ENCODE results near the gene RPGRIP1L.

DNA sequence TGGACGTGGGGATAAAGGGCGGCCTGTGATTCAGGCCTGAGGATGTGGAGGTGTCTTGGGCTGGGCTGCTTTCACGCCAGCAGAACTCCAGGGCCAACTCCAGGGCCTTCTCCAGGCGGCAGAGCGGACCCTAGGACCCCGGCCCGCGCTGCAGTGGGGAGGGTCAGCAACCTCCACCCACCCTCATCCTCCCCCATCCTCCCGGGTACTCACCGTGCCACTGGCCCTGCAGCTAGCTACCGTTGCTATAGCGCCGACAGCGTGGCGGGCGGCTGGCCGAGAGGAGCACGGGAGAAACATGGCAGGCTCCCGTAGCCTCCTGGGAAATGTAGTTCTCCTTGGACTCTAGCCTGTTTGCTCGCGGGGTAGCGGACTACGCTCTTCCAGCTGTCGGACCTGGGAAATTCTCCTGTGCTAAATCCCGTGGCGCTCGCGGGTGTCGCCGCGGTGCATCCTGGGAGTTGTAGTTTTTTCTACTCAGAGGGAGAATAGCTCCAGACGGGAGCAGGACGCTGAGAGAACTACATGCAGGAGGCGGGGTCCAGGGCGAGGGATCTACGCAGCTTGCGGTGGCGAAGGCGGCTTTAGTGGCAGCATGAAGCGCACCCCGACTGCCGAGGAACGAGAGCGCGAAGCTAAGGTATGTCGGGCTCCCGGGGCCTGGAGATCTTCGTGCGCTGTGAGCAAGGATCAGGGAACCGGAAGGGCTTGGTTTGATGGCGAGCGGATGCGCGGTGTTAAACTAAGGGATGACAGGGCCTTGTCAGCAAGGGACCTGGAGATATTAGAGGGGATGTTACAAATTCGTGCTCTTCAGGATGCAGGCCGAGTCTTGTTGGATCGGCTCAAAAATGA, at the start of gene RPGRIP1L, which contains the start of gene FTO:
- TF ChIP-seq, protein P1, sequence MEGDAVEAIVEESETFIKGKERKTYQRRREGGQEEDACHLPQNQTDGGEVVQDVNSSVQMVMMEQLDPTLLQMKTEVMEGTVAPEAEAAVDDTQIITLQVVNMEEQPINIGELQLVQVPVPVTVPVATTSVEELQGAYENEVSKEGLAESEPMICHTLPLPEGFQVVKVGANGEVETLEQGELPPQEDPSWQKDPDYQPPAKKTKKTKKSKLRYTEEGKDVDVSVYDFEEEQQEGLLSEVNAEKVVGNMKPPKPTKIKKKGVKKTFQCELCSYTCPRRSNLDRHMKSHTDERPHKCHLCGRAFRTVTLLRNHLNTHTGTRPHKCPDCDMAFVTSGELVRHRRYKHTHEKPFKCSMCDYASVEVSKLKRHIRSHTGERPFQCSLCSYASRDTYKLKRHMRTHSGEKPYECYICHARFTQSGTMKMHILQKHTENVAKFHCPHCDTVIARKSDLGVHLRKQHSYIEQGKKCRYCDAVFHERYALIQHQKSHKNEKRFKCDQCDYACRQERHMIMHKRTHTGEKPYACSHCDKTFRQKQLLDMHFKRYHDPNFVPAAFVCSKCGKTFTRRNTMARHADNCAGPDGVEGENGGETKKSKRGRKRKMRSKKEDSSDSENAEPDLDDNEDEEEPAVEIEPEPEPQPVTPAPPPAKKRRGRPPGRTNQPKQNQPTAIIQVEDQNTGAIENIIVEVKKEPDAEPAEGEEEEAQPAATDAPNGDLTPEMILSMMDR (IDR thresholded peaks at IDR 0.05), result no peak
- no peak for TF ChIP-seq POLR2A (IDR thresholded peaks at IDR 0.05)

Measured in lower leg skin (tissue), 3 donors.